SK-N-MC (cell line): ENCODE measurements around the gene DSCAM.

Source experiments
- EZH2 ChIP-seq: fragments of 200-600 bp; sonication (generic); IDR thresholded peaks from one replicate; pipeline ENCODE4 v1.6.1; 2017; ENCODE audit warnings: antibody characterized with exemption
- FOXP2 ChIP-seq: optimal IDR thresholded peaks from 2 replicates; pipeline ENCODE3; 2011; ENCODE audit warnings: mild to moderate bottlenecking, moderate library complexity; ENCODE audit not compliant: insufficient read depth; ENCODE audit errors: extremely low read length, control extremely low read depth
- POLR2AphosphoS5 ChIP-seq: IDR thresholded peaks from 2 replicates; pipeline ENCODE4 v1.6.1; 2012; ENCODE audit warnings: mild to moderate bottlenecking, low read depth, low read length, borderline replicate concordance

GRCh38 chr21:40770435-40771055, 76.4 kb downstream of the DSCAM start:
- no peak for TF ChIP-seq FOXP2
- no peak for TF ChIP-seq POLR2AphosphoS5
- TF ChIP-seq EZH2, result no peak
